ENCODE measurements around the gene C10orf53. TPM values are rescaled to one million over a fixed set of nuclear protein-coding genes. Genes with fewer than 3 reads are reported as not detected.

The C10orf53 gene
- total RNA-seq, 1 experiment from 2014 or later, result not detected

DNA sequence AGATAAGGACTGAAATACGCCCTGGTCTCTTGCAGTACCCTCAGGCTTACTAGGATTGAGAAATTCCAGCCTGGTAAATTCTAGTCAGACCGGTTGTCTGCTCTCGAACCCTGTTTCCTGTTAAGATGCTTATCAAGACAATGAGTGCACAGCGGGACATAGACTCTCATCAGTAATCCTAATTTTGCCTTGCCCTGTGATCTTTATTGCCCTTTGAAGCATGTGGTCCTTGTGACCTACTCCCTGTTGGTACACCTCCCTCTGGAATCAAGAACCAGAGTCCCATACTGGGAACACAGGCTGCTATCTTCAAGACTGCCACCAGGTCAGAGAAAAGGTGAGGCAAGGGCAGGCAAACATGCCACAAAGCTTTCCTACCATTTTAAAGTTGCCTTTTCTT lies 7.2 kb downstream of the C10orf53 start:
- Histone ChIP-seq H3K79me2 (ENCODE audit: insufficient read depth, low read length) (no peaks in the 10 kb centered on the region), H3K4me1 (ENCODE audit: insufficient read depth, low read length) (peaks cover 2% of the 10 kb centered on the region; the same call in 1 of the 2 replicates), H4K91ac (ENCODE audit: insufficient read length, low read depth, low read length) (no peak overlapping the region), H3K56ac (ENCODE audit: insufficient read length, low read depth, low read length) (no peak overlapping the region), H2AFZ (ENCODE audit: low read length) (no peak overlapping the region), H2BK120ac (ENCODE audit: low read depth, low read length, poor library complexity, severe bottlenecking) (no peak overlapping the region), H2BK12ac (ENCODE audit: insufficient read length, low read depth, low read length) (no peak overlapping the region), H3T11ph (ENCODE audit: low read length) (no peak overlapping the region), H3K4me2 (ENCODE audit: insufficient read depth, insufficient read length, low read length) (no peak overlapping the region), H4K5ac (ENCODE audit: insufficient read length, low read depth, low read length) (no peak overlapping the region), H4K8ac (replicated peaks; ENCODE audit: insufficient read length, low read depth, low read length) (no peak overlapping the region), H3K9me3 (ENCODE audit: control insufficient read depth, low read depth, low read length) (peaks cover 13% of the 10 kb centered on the region), H3K18ac (ENCODE audit: insufficient read length, low read depth, low read length) (no peak overlapping the region), H2BK20ac (ENCODE audit: low read depth, low read length, poor library complexity, severe bottlenecking) (no peak overlapping the region), H3K23me2 (ENCODE audit: insufficient read length, low read depth, low read length, poor library complexity, severe bottlenecking) (peaks cover 6% of the 10 kb centered on the region), H2AK5ac (ENCODE audit: insufficient read length, low read length) (no peak overlapping the region), H3K27me3 (ENCODE audit: insufficient read depth, low read length) (peaks cover 37% of the 10 kb centered on the region), H3K23ac (ENCODE audit: insufficient read length, low read depth, low read length) (no peak overlapping the region), H2BK15ac (ENCODE audit: low read depth, low read length) (no peak overlapping the region), H3K4ac (ENCODE audit: low read depth, low read length) (no peak overlapping the region), H3K79me1 (ENCODE audit: insufficient read depth, low read depth, low read length, poor library complexity, severe bottlenecking) (no peaks in the 10 kb centered on the region), H2BK5ac (ENCODE audit: insufficient read length, low read length) (no peak overlapping the region), H3K9ac (ENCODE audit: extremely low read depth, insufficient read length, low read length) (no peak overlapping the region), H3K27ac (ENCODE audit: insufficient read length, low read depth, low read length) (no peak overlapping the region), H4K20me1 (ENCODE audit: control insufficient read depth, insufficient read depth, insufficient read length) (no peaks in the 10 kb centered on the region), H3K14ac (ENCODE audit: insufficient read depth, low read length) (no peak overlapping the region)
- no peak for DNase-seq
- Mint-ChIP-seq H3K4me3 (no peak overlapping the region), H3K36me3 (ENCODE audit: insufficient read depth in 1 of 3, low read depth in 3 of 3) (peaks cover 0 to 19% (median 16%) of the 10 kb centered on the region in 3 experiments; a peak in 5 of 7 replicates), H3K27ac (no peak overlapping the region), H3K4me1 (peaks cover 44 to 45% of the 10 kb centered on the region in 2 experiments), H3K27me3 (ENCODE audit: low read depth) (peaks cover 99% of the 10 kb centered on the region), H3K9me3 (peaks cover 30 to 34% of the 10 kb centered on the region in 2 experiments)
- WGBS (ENCODE audit: extremely low coverage, insufficient read length, low lambda C conversion rate), result no CpG with 5 or more reads among the region's 4 CpGs
- peak; percentile 19; the same call in 1 of the 3 replicates for TF ChIP-seq CTCF (conservative IDR thresholded peaks at IDR 0.05)
